ENCODE results near the gene ATG13.
"Not testable (repeated sequence)": the region's sequence is repeated elsewhere in the genome, so short reads cannot be mapped to it uniquely, and the experiment has no call there.

ATG13 gene

DNA sequence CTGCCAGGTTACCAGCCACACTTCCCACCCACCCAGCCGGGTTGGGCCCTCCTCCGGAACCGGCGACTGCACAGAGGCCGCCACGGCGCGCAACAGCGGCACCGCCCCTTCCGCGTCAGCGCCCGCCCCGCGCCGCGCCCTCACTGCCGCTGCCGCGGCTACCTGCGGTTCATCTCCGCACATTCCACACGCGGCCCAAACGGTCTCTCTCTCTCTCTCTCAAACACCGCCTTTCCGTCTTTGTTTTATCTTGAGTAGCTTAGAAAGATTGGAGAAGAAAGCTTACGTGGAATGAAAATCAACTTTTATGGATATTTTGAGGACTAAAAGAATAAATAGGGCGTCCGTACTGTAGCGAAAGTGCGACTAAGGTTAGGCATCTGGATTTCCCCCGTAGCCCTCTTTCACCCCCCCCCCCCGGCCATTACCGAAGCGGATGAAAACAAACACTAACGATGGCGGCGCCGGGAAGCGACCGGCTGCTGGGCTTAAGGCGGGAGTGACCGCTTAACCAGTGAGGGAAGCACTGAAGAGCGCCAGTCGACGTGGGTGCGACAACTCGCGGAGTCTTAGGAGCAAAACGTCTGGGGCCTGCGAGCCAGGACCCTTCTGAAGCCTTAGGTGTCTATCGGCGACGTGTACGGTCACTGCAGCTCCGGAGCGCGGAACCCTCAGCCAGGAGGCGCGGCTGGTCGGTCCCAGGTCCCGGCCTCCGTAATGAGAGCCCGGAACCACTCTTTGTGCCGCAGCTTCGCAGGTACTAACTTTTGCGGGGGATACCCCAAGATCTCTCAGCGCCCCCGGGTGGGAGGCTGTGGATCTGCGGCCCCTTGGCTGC, at the start of gene ATG13, which contains the start of gene HARBI1:
TSS of gene ATG13 (plus strand) at position 420 of the 838 bp plus-strand sequence. CDS start 26,739 bp downstream, outside the sequence.
TSS of gene HARBI1 (minus strand) at position 94 of the 838 bp plus-strand sequence. CDS start 990 bp downstream, outside the sequence.
- DNase-seq (ENCODE audit: low spot score): peak; percentile 84

DNA sequence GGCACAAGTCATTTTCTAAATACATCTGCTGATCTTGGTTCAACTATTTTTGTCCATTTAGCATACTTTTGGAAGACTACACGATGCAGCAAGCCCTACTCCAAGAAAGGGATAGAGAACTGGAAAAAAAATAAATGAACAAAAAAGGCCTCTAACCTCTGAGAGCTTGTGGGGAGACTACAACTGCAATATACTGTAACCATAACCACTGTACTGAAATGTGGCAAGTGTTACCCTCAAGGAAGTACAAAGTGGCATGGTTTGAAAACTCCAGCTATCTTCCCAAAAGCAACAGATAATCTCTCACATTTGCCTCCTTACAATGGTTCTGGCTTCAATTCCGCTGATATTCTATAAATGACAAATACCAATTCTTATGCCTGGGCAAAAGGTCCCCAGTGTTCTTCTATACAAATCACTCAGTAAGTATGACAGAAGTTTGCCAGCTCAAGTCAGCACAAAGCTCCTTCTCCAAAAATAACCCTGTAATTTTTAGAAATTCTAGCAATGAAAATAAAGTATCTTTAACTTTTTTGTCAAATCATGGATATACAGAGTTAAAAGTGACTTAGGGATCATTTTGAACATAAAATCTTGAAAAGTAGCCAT, 46.5 kb upstream of the ATG13 start:
- DNase-seq (ENCODE audit: low spot score): no peak

DNA sequence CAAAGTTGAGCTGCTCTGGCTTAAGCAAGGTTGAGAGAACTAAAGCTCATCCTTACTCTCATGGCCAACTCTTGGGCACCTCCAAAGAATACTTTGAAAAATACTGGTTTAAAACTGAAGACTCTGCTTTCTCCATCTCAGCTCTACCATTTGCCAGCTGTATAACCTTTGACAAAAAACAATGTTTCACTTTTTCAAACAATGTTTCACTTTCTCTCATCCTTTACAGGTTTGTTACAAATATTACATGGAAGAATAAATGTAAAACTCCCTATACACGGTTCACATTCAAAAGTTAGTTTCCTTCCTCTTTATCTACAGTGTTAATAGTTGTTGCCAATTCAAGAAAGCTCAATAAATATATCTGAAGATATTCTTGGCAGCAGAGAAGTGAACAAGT, 42.7 kb upstream of the ATG13 start:
- DNase-seq (ENCODE audit: low spot score): no peak

DNA sequence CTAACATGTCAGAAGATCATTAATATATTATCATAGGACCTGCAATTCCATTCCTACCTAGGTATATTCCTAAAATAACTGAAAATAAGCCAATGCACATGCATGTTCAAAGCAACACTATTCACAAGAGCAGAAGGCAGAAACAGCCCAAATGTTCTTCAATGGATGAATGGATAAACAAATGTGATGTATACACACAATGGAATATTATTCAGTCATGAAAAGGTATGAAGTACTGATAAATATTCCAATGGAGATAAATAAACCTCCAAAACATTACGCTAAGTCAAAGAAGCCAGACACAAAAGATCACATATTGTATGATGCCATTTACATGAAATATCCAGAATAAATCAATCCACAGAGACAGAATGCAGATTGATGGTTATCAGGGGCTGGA, 40.3 kb upstream of the ATG13 start:
- no peak for DNase-seq (ENCODE audit: low spot score)

DNA sequence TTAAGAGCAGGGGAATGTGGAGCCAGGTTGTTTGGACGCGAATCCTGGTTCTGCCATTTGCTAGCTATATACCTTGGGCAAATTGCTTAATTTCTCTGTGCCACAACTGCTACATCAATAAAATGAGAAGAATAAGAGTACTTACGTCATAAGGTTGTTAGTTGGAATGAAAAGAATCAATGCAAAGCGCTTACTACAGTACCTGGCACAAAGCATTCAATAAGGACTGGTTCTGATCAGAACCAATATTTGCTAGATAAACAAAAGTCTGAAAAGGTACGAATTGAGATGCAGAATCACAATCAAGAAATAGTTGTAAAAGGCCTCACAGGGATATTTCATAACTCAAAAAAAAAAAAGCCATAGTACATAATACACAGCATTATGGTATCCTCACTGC, 34.8 kb upstream of the ATG13 start:
- no peak for DNase-seq (ENCODE audit: low spot score)

DNA sequence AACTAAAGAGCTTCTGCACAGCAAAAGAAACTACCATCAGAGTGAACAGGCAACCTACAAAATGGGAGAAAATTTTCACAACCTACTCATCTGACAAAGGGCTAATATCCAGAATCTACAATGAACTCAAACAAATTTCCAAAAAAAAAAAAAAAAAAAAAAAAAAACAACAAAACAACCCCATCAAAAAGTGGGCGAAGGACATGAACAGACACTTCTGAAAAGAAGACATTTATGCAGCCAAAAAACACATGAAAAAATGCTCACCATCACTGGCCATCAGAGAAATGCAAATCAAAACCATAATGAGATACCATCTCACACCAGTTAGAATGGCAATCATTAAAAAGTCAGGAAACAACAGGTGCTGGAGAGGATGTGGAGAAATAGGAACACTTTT, 33.8 kb upstream of the ATG13 start:
- DNase-seq (ENCODE audit: low spot score): not testable (repeated sequence)

DNA sequence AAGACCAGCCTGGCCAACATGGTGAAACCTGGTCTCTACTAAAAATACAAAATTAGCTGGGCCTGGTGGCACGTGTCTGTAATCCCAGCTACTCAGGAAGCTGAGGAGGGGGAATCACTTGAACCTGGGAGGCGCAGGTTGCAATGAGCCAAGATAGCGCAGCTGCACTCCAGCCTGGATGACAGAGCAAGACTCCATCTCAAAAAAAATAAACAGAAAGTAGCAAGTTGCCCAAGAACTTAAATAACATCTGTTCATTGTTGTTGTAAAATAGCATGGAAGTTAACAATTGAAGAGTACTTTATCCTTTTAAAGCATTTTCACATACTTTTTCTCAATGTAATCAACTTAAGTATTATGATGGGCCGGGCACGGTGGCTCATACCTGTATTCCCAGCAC, 29.2 kb upstream of the ATG13 start:
- DNase-seq (ENCODE audit: low spot score): no peak

DNA sequence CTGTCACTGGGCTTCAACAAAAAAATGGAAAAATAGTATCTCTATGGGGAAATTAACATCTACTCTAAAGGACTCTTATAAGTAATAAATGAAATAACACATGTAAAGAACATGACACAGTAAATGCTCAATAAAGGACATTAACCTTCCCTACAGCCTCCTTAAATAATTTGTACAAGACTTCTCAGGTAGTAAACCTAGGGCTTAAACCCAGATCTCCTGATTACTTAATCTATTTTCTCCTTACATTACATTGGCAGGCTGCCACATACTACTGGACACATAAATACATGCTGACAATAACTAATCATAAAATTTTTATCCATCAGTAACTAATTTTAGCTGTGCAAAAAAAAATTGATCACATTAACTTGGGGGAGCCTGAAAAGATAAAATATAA, 28.4 kb upstream of the ATG13 start:
- no peak for DNase-seq (ENCODE audit: low spot score)

DNA sequence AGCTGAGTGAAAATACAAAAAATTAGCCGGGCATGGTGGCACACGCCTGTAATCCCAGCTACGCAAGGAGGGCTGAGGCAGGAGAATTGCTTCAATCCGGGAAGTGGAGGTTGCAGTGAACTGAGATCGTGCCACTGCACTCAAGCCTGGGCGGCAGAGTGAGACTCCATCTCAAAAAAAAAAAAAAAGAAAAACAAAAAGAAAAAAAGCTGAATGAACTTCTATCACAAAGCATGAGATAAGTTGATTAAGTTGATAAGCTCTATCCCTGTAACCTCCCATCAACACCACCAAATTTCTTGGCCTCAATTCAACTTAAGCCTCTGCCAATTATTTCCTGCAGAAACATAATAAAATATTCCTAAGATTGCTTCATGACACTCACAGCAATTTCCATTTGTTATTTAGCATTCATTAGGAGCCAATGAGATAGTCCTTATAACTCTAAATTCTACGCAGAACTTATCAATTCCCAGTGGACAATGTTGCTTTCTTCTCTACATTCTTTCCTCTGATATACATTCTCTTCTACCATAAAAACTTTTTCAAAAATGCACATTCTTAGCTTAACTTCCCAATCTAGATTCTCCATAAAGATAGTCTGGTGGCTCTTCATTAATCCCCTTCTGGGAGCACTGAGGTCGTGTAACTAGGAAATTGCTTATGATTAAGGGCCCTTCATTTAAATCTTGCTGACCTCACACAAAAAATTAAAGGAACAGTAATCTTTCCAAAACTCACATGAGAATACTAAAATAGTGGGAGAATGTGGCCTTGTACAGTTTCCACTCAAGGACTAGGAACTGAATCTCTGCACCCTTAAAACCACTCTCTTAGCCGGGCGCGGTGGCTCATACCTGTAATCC, 26.4 kb upstream of the ATG13 start:
- DNase-seq (ENCODE audit: low spot score): no peak

DNA sequence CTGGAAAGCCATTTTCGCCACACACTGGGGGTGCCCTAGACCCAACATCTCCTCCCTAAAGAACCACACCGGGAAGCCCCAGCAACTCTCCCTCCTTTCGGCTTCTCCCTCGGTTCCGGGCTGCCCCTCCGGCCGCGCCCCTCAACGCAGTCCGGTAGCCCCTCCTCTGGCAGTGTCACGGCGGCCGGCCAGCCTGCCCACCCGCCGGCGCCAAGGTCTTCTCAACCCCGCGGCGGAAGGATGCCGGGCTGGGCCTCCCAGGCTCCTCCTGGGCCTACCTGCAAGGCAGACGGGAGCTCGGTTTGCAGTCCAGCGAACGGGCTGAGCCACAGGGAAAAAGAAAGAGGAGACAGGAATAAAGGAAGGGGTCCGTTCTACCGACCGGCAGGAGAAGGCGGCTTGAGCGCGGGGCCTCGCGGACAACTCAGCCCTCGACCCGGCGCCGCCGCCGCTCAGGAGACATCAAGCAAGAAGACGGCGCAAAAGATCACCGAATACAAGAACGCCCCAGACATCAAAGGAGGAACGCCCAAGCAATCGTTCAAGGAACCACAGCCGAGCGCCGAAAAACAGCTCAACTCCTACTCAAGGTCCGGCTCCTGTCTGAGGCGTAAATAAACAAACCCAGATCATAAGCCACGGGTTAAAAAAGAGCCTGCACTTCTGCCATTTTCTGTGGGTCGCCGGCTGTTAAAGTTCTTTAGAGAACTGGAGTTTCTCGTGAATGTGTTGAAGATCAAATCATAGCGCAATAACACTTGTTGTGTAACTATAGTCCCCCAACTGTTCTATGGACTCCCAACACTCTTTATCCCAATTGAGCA, 23.6 kb upstream of the ATG13 start, which contains the start of gene AMBRA1:
TSS of gene AMBRA1 (minus strand) at position 474 of the 824 bp plus-strand sequence. CDS start 45,643 bp downstream, outside the sequence.
- DNase-seq (ENCODE audit: low spot score): peak; percentile 67

DNA sequence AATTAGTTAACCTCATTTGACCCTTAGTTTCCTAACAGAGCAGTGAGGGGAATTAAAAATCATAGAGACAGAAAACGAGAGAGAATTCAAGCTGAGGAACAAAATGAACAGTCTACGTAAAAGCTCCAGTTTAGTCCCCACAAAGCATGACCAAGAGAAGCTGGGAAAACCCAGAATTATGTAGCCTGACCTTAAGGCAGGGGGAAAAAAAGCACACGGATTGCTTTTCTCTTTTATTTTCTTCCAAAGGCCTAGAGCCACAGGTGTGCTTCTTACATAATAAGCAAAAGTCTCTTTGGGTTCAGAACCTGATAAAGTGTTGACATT, 23.0 kb upstream of the ATG13 start:
- DNase-seq (ENCODE audit: low spot score): no peak

DNA sequence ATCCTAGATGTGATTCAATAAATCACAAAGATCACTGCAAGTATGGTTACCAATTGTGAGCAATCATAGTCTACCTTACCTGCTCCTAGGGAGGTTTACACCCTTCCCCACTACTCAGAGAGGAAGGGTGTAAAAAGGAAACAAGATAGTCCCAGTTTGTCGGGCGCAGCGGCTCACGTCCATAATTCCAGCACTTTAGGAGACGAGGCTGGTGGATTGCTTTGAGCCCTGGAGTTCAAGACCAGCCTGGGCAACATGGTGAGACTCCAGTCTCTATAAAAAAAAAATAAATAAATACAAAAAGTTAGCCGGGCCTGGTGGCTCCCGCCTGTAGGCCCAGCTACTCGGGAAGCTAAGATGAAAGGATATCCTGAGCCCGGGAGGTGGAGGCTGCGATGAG, 22.6 kb upstream of the ATG13 start:
- DNase-seq (ENCODE audit: low spot score): no peak

DNA sequence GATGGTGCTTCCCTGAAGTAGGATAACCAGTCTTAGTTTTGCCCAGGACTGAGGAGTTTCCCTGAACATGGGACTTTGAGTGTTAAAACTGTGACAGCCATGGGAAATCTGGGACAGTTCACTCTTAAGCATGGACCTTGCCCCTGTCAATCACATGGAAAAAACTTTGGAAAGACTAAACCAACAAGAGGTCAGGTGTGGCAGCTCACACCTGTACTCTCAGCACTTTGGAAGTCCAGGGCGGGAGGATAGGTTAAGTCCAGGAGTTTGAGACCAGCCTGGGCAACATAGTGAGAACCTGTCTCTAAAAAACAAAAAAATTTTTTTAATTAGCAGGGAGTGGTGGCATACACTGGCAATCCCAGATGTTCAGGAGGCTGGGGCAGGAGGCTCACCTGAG, 20.2 kb upstream of the ATG13 start:
- DNase-seq (ENCODE audit: low spot score): no peak

DNA sequence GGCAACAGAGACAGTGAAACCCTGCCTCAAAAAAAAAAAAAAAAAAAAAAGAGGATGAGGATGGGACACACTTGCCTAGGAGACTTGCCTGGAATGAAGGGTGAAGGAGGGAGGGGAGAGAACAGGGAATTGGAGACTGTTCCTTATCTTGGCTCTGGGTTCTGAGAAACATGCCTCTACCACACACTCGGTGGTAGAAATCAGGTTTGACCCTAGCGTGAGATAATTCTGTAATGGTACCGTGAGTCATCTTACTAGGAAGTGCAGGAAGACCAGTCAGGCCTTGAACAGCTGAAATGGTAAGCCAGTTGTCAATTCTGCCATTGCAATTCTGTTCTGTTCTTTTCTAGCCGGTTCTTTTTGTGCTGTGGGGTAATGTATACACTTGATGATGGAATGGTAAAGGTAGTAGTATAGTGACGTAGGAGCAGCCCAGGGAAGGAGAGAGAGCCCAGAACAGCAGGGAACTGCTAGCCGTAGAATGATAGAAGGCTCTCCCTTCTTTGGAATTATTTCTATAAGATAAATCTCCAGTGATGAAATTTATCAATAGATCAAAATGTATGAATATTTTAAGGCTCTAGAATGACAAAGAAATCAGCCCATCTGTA, 19.6 kb upstream of the ATG13 start:
- no peak for DNase-seq (ENCODE audit: low spot score)

DNA sequence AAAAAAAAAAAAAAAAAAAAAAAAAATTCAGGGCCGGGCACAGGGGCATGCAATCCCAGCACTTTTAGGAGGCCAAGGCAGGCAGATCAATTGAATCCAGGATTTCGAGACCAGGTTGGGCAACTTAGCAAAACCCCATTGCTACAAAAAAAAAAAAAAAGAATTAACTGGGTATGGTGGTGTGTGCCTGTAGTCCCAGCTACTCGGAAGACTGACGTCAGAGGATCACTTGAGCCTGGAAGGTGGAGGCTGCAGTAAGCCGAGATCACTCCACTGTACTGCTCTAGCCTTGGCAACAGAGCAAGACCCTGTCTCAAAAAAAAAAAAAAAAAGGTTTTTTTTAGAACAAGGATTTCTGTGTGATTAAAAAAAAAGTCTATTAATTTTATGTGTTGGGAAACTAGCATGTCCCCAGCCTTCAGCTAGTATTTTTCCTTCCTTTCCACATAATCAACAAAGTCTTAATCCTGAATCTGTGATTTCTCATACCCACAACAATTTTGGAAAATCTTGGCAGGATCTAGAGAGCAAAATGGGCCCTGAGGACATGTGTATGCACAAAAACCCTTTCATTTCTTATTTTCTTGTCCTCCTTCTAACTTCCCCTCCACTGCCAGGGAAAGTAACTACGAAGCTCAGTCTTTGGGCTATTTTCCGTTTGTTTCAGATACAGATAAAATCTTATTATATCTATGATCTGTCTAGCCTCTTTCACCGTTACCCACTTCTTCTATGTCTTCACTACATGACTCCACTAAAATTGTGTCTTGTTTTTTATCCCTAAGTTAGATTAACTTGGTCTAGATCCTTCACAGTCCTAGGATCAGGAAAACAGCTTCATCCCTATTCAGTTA, 17.8 kb upstream of the ATG13 start:
- no peak for DNase-seq (ENCODE audit: low spot score)

DNA sequence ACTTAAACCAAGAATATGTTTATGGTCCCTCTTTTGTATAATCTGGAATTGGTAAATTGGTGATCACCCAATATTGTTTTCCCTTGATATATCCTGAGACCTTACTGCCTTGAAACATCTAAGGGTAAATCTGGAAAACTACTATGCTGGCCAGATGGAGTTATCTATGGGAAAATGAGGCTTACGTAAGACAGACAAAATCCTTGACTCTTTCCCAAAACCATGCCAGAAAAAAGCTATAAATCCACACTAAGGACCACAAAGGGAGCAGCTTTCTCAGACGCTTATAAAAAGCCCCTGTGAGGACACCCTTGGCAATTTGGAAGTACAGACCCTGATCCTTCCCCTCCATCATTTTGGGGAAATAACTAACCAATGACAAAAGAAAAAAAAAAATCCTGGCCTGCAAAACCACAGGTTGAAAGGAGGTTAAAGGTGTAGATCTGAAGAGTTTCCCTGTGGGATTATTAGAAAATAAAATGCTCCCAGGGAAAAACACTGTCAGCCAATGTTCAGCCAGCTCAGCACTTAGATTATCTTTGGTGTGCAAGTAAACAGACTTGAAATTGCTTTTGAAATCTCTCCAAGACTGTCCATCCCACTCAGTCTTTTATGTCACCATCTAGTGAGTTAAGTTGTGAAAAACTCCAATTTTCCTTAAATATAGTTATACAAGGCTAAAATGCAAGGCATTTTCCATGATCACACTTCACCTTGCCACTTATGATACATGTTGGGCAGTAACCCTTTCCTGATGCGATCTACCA, 17.0 kb upstream of the ATG13 start:
- no peak for DNase-seq (ENCODE audit: low spot score)

DNA sequence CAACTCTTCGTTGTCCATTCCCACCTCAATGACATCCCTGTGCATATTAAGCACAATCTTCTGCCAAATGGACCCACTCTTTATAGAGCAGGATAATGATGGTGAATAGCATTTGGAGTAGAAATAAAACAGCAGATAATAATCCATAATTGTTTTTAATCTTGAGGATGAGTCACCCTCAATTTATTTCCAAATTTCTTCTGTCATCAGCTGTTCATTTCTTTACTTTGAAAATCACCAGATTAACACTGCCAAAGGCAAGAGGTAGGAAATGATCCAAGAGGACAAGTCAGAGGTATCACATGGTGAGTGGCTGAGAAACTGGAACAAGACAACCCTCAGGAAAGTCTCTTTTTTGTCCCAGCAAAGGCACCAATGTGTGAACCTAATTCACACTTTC, 16.2 kb upstream of the ATG13 start:
- DNase-seq (ENCODE audit: low spot score): no peak

DNA sequence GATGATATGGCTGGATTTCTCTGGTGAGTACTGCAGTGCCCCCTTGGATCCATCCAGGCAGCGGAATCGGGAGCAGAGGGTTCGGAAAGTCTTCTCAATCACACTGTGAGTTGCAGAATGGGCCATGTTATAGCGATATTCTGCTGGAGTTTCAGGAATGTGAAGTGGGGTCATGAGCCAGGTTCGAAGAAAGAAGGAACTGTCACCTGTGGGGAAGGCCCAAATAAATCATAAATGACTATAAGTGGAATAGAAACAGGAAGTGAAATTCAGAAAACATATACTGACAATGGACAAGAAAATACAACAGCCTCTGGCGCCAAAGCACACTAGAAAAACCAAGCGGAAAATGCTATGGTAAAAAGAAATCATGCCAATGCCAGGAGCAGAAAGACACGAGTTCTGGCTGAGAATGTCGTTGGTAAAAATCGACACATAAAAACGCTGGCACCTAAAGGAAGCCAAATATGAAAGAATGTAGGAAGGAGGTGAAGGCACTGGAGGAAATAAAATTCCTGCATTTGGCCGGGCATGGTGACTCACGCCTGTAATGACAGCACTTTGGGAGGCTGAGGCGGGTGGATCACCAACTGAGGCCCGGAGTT, 13.5 kb upstream of the ATG13 start:
- DNase-seq (ENCODE audit: low spot score): no peak

DNA sequence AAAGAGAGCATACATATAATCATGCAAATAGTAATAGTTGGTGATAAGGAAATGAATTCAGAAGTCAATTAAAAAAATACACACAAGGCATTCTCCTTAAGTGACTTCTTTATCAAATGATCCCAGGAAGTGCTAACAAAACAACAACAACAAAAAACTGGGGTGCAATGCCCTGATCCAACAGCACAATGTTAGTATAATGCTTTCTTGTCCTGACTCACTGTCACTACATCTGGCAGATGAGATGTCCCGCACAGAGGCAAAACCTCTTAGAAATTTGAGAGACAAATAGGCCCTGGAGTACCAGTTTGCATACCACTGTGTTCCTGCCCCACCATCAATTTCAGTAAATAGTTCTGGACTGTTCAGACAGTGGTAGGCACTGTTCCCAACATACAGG, 12.6 kb upstream of the ATG13 start:
- DNase-seq (ENCODE audit: low spot score): no peak
